KG1 (cell line): ENCODE data around the gene SPINT4.

Experiments used
- DNase-seq: peaks from one replicate; lab custom pipeline; 2025; lab: John Stamatoyannopoulos, UW

The SPINT4 gene

GRCh38 chr20:45765307-45765875 is 43.2 kb downstream of the SPINT4 start:
- no peak for DNase-seq

DNA sequence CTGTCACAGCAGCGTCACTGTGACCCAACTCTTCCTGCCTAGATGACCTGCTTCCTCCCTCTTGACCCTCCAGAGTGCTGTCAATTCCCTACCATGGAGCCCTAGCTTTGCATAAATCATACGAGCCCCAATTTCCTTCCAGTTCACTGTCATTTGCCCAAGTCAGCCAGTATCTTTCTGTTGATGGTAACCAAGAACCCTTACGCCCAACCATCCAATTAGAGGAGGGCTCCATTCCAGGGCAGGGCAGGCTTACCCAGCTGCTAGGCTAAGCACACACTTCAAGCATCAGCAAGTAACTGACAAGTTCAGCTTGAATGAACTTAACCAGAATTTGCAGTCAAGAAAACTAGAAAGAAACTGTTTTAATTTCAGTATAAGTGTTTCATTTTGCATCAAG is 43.8 kb downstream of the SPINT4 start:
- DNase-seq: no peak

DNA sequence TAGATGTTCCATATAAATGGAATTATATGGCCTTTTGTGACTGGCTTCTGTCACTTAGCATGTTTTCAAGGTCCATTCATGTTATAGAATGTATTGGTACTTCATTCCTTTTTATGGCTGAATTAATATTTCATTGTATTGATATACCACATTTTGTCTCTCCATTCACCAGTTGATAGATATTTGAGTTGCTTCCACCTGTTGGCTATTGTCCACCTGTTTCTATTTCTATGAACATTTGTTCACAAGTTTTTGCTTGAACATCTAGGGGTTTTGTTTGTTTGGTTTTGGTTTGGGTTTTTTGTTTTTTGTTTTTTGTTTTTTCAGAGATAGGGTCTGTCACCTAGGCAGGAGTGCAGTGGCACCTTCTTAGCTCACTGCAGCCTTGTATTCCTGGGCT is 46.3 kb downstream of the SPINT4 start:
- DNase-seq: no peak

- peak; percentile 51 for DNase-seq
Observed at GRCh38 chr20:45771182-45771759, 49.1 kb downstream of the SPINT4 start.

DNA sequence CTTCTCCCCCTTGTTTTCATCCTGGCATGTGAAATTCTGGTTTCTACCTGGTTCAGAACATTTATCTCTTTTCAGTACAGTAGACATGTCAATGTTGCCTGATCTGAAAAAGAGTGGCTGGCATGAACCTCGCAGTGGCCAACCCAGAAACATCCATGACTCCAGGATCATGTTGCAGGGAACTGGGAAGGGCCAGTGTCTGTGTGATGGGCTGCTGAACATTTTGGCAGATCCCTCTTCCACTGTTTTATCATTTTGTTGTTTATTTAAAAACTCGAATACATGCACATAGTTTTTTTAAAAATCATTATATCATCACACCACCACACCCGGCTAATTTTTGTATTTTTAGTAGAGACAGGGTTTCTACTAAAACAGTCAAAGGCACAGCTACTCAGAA is 50.5 kb downstream of the SPINT4 start:
- DNase-seq: no peak

GRCh38 chr20:45774945-45775344 is 52.8 kb downstream of the SPINT4 start:
- DNase-seq: no peak

- no peak for DNase-seq
Observed at GRCh38 chr20:45775411-45775810, 53.3 kb downstream of the SPINT4 start.
